NCI-H82 treated with DMSO at 0.1 percent for 48 hours (cell line): ENCODE data around the gene GPR162.
"Not testable (repeated sequence)": the region's sequence is repeated elsewhere in the genome, so short reads cannot be mapped to it uniquely, and the experiment has no call there.

Experiments used
- DNase-seq: peaks from one replicate; lab custom pipeline; 2025; ENCODE audit not compliant: unreplicated experiment; lab: John Stamatoyannopoulos, UW

GPR162 gene

DNA sequence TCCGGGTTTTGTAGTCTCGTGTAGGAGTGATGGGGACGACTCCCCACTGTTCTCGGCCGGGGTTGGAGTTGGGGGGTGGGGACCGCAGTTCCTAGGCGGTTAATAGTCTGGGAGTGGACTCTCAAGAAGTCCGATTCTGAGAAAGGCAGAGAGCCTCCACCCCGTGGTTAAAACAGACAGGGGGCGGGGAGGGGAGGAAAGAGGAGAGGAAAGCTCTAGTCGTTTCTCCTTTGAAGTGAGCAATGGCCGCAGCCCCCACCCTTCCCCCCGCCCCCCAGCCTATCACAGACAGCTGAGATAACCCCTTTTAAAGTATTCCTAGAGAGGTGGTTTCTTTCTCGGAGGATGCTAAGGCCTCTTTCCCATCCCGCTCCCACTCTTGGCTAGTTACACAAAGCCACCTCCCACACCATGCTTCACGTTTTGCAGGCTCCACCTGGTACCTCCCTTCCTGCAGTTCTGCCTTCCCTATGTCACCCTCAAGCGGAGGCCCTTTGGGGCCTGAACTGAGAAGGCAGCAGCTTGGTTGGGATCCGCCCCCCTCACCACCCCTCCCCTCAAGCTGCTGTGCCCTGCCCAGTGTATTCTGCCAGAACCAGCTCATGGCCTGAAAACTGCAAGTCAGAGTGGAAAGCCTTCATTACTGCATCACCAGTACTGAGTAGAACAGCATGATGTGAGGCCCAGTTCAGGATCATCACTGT lies 31.2 kb downstream of the GPR162 start:
- no peak for DNase-seq

DNA sequence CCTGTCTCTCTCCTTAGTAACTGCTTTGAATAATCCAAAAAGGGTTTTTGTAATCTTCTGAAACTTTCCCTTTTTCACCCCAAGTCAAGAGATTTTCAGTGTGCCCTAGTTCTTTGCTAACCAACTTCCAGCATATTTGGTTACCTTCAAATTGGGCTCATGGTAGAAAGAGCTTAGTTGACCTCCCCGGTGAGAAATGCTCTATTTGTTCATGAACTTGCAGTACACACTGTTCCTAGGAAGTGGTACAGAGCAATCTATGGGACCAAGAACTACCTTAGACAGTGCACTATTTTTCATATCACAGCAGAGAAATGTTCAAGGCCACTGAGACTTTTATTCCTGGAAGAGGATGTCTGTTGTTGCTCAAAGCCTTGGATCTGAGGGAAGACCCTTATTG lies 32.0 kb downstream of the GPR162 start:
- DNase-seq, result no peak

DNA sequence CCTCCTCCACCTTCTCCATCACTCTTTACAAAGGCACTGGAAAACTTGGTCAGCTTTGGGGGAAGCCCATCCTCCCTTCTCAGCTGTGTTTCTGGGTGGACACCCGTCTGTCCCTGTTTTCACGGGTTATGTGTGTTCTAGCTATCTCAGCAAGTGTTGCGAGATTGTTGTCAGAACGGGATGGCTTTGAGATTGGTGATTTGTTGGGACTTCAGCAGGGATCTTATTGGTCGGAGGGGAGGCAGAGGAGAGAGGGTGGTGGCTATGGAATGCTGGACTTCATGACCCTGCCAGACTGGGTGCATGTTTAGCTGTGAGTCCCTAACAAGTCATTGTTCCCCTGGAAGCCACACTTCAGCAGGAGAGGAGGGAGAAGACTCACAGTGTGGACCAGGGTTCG lies 32.4 kb downstream of the GPR162 start:
- no peak for DNase-seq

DNA sequence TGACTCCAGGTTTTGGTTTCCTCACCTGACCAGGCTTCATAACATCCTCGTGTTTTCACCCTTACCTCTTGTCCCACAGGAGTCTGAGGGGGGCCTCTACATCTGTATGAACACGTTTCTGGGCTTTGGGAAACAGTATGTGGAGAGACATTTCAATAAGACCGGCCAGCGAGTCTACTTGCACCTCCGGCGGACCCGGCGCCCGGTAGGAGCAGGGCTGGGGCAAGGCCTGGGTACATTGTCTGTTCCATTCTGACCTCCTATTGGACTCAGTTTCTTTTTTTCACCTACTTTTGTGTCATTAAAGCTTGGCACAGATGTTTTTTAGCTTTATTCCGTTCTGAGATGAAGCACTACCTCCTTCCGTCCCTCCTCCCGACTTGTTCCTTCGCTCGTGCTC lies 33.7 kb downstream of the GPR162 start:
- DNase-seq, result no peak

DNA sequence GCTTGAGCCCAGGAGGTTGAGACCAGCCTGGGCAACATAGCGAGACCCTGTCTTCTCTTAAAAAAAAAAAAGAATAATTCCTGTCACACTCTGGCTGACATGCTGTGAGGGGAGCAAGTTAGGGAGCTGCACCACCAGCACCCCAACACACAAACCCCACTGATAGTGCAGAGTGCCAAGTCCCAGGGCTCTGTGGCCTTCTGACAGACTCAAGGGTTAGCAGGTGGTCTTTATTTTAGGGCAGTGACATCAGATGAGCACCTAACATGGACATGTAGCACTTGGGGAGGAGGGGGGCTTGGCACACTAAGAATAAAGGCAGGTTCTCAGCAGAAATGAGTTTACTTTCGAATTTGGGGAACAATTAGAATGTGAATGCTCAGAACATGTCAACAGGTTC lies 37.2 kb downstream of the GPR162 start:
- DNase-seq, result no peak

- DNase-seq, result no peak
Measured at GRCh38 chr12:6860116-6860515, 38.5 kb downstream of the GPR162 start.

GRCh38 chr12:6860942-6861341 lies 39.3 kb downstream of the GPR162 start:
- DNase-seq, result no peak

DNA sequence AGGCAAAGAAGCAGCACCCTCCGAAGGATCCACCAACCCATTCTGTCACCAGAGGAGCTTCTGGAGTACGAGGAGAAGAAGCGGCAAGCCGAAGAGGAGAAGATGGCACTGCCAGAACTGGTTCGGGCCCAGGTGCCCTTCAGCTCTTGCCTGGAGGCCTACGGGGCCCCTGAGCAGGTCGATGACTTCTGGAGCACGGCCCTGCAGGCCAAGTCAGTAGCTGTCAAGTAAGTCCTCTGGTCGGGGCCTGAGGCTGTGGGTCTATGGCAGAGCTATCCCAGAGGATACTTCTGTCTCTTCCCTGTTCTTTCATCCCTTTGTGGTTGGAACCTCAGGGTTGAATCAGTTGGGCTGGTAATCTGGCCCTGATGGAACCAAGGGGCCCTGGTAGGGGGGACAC lies 39.8 kb downstream of the GPR162 start:
- DNase-seq, result no peak

DNA sequence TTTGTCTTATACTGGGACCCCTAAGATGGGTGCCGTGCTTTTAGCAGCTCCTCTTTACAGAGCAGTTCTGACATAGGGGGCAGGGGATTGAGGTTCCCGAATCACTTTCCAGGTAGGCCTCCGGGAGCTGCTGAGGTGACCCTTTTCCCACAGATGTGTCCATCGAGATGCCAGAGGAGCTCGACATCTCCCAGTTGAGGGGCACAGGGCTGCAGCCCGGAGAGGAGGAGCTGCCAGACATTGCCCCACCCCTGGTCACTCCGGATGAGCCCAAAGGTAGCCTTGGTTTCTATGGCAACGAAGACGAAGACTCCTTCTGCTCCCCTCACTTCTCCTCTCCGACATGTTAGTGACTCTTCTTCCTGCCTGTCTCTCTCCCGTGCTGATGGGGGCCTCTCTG lies 41.4 kb downstream of the GPR162 start:
- no peak for DNase-seq

- no peak for DNase-seq
Measured at GRCh38 chr12:6863586-6864321, 42.1 kb downstream of the GPR162 start.

DNA sequence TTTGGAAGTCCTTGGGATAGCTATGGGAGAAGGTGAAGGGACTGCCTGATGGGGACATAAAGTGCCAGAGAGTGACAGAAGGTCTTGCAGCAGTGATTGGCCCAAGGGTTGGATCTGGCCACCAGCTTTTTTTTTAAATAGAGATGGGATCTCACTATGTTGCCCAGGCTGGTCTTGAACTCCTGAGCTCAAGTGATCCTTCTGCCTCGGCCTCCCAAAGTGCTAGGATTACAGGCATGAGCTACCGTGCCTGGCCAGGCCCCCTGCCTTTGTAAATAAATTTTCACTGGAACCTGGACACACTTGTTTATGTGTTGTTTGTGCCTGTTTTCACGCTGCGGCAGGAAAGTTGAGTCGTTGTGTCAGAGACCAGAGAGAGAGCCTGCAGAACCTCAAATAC lies 43.7 kb downstream of the GPR162 start:
- not testable (repeated sequence) for DNase-seq

- DNase-seq, result no peak
Measured at GRCh38 chr12:6866163-6866919, 44.7 kb downstream of the GPR162 start.

- DNase-seq, result no peak
Measured at GRCh38 chr12:6866920-6867412, 45.3 kb downstream of the GPR162 start.

- DNase-seq, result peak; percentile 77
Measured at GRCh38 chr12:6867413-6868210, 46.0 kb downstream of the GPR162 start, which contains the start of gene TPI1. TSS of gene TPI1 (plus strand) at chr12:6867531. CDS start at chr12:6867567, 36 bp downstream.

DNA sequence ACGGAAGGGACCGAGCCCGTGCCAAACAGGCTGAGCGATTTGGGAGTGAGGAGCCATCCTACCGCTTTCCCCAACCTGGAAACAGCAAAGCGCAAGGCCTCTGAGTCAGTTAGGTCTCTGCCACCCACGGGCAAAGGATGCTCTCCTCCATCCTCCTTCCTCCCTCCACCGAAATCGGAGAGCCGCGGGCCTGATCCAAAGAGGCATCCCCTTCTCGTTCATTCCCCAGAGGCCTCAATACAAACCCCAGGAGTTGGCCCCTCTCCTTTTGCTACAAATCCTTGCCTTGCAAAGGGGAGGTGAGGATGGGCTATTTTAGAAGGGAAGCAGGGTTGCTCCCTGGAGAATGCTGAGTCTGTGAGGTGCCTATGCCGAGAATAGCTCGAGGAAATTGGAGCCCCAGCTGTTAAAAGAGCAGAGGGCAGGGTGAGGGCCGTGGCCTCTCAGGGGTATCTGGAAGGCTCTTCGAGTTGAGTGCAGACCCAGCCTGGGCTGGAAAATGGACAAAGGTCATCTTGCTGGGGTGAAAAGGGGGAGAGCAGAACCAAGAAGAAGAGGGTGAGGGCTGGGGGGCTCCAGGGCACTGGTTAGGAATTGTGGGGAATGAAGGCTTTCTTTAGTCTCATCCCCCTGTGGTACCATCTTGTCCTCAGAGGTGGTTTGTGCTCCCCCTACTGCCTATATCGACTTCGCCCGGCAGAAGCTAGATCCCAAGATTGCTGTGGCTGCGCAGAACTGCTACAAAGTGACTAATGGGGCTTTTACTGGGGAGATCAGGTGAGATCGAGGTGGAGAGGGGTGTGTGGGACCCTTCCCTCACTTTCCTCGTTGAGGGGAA lies 46.8 kb downstream of the GPR162 start:
- DNase-seq, result no peak

- DNase-seq, result peak; percentile 66
Measured at GRCh38 chr12:6869049-6870021, 47.7 kb downstream of the GPR162 start.

GRCh38 chr12:6870304-6870703 lies 48.7 kb downstream of the GPR162 start:
- DNase-seq, result not testable (repeated sequence)

- no peak for DNase-seq
Measured at GRCh38 chr12:6871052-6871957, 49.7 kb downstream of the GPR162 start.
